Tibial nerve (tissue), 4 donors: ENCODE data around the gene RTCA. TPM values are rescaled to one million over a fixed set of nuclear protein-coding genes. Genes with fewer than 3 reads are reported as not detected.
A peak's percentile ranks its signal among the peaks of the same experiment; 100 is the strongest.

Experiments used
- DNase-seq, 2 donors: peaks; one replicate each; pipeline ENCODE4 v3.0.0-alpha.2; 2019; ENCODE audit warnings: low spot score in 2 of 2
- H3K27ac ChIP-seq, 4 donors: fragments of 200-600 bp; sonication (generic) in 3 of 4; one replicate each; pipeline ENCODE4 v1.5.1; 2017 to 2019; ENCODE audit warnings: mild to moderate bottlenecking in 1 of 4
- H3K27me3 ChIP-seq, 2 donors: fragments of 200-600 bp; sonication (generic) in 1 of 2; one replicate each; pipeline versions ENCODE4 v1.5.1 to v1.6.0; 2017 to 2019
- H3K36me3 ChIP-seq, 3 donors: fragments of 200-600 bp; sonication (generic); one replicate each; pipeline ENCODE4 v1.5.1; 2018 to 2019
- H3K4me1 ChIP-seq, 4 donors: fragments of 200-600 bp; sonication (generic) in 3 of 4; one replicate each; pipeline ENCODE4 v1.5.1; 2017 to 2019
- H3K4me3 ChIP-seq, 4 donors: fragments of 200-600 bp; sonication (generic) in 3 of 4; one replicate each; pipeline ENCODE4 v1.5.1; 2017 to 2019; ENCODE audit warnings: mild to moderate bottlenecking in 1 of 4, moderate library complexity in 1 of 4
- H3K9me3 ChIP-seq, 4 donors: fragments of 200-600 bp; sonication (generic) in 3 of 4; one replicate each; pipeline ENCODE4 v1.5.1; 2017 to 2019
- EP300 ChIP-seq, 2 donors: sonication (generic); formaldehyde crosslinking; IDR thresholded peaks; one replicate each; pipeline ENCODE4 v1.6.1; 2017; ENCODE audit warnings: antibody characterized with exemption in 2 of 2, mild to moderate bottlenecking in 1 of 2
- POLR2A ChIP-seq, 2 donors: fragments of 450-650 bp; IDR thresholded peaks; one replicate each; pipeline ENCODE4 v1.6.1; 2017; ENCODE audit warnings: antibody characterized with exemption in 2 of 2, mild to moderate bottlenecking in 2 of 2, moderate library complexity in 2 of 2
- WGBS, 2 donors: methylation state at CpG; one replicate each; pipeline ENCODE4 v1.1.5; 2018; 5-methylcytosine and 5-hydroxymethylcytosine counted together
- total RNA-seq, 4 donors: library from RNA; depleted of rRNA; stranded (reverse); fragments of >200 nt; gene quantifications; one replicate each; pipeline ENCODE4 v1.1.0, GENCODE V29; 2016
- TF ChIP-seq, protein P1 (sequence below), 5 experiments: fragments of 200-600 bp in 3 of 5; fragments of 450-650 bp in 2 of 5; sonication (generic) in 3 of 5; IDR thresholded peaks; one replicate each; pipeline ENCODE4 v1.5.1; 2016 to 2019; ENCODE audit warnings: antibody characterized with exemption in 5 of 5, mild to moderate bottlenecking in 3 of 5, moderate library complexity in 2 of 5

RTCA gene
- total RNA-seq, 4 donors from 2014 or later, result 21.9 to 30.6 (median 23.2) TPM

DNA sequence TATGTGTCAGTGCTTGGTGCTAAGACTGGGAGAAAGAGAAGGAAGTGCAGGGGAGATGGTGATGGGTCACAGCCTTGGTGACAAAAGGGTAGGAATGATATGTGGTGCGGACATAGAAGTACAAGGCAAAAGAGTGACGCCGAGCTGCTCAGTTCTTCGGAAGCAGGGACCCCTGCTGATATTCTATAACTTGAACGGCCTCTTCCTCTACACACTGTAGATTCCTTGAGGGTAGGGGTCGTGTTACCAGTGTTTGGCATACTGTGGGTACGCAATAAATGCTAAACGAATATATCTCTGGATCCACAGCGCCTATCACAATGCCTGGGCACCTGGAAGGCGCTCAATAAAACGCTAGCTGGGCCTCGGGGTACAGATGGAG is 16.9 kb upstream of the RTCA start:
- DNase-seq, result no peak
- Histone ChIP-seq H3K4me1 (peaks cover 0 to 40% (median 9%) of the 10 kb centered on the region in 4 donors), H3K27me3 (no peaks in the 10 kb centered on the region), H3K4me3 (peak overlapping the region; percentile 77 to 98 (median 87)), H3K36me3 (peaks cover 0 to 14% (median 0%) of the 10 kb centered on the region in 3 donors), H3K9me3 (no peaks in the 10 kb centered on the region), H3K27ac (peak overlapping the region; percentile 85 to 97 (median 95))
- TF ChIP-seq EP300 (IDR thresholded peaks at IDR 0.05) (no peak), POLR2A (IDR thresholded peaks at IDR 0.05) (no peak)
- TF ChIP-seq, protein P1, sequence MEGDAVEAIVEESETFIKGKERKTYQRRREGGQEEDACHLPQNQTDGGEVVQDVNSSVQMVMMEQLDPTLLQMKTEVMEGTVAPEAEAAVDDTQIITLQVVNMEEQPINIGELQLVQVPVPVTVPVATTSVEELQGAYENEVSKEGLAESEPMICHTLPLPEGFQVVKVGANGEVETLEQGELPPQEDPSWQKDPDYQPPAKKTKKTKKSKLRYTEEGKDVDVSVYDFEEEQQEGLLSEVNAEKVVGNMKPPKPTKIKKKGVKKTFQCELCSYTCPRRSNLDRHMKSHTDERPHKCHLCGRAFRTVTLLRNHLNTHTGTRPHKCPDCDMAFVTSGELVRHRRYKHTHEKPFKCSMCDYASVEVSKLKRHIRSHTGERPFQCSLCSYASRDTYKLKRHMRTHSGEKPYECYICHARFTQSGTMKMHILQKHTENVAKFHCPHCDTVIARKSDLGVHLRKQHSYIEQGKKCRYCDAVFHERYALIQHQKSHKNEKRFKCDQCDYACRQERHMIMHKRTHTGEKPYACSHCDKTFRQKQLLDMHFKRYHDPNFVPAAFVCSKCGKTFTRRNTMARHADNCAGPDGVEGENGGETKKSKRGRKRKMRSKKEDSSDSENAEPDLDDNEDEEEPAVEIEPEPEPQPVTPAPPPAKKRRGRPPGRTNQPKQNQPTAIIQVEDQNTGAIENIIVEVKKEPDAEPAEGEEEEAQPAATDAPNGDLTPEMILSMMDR (IDR thresholded peaks at IDR 0.05), result no peak
- 2% methylated on average over 12 of the region's 12 CpGs for WGBS, 2 donors

DNA sequence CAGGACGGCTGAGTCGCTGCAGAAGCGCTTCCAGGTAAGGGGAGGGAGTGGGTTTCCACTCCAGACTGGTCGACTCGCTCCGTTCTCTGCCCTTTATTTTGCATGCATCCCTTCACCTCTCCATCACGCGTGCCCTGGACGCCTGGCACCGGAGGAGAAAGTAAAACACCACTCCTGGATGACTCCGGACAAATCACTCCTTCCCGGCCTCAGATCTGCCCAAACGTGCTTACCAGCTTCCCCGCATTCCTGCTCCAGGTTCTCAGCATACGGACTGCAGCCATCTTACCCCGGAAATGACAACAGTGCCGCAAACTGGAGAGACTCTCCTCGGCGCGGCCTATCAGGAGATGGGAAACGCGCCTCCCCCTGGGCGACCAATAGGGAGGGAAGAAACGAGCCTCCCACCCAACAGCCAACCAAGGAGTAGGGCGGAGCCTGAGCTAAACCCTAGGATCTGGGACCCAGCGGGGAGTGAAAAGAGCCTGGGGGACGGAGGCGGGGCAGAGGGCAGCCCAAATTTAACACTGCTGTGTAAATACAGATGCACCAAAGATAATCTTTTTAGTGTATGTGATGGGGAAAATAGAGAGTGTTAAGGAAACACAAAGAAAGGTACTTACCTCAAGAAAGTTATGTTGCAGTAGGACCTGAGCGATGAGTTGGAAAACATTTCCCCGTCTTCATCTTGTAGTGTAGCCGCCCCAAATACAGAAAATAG is 16.3 kb upstream of the RTCA start, which contains the start of gene DBT:
Gene DBT (minus strand): TSS at position 298 of the 721 bp plus-strand sequence. CDS start 14 bp downstream, at position 284.
- TF ChIP-seq, protein P1 (IDR thresholded peaks at IDR 0.05), result peak in 2 of 5 experiments; percentile 10 to 34
- TF ChIP-seq EP300 (IDR thresholded peaks at IDR 0.05), result peak; percentile 59 to 97
- TF ChIP-seq POLR2A (IDR thresholded peaks at IDR 0.05), result peak; percentile 80 to 91
- Histone ChIP-seq H3K4me3 (peak within 1 kb of the TSS; percentile 77 to 98 (median 87)), H3K27ac (peak within 1 kb of the TSS; percentile 85 to 97 (median 95)), H3K36me3 (peaks cover 0 to 14% (median 0%) of the 10 kb centered on the region in 3 donors), H3K4me1 (peaks cover 0 to 35% (median 9%) of the 10 kb centered on the region in 4 donors), H3K27me3 (no peaks in the 10 kb centered on the region), H3K9me3 (no peaks in the 10 kb centered on the region)
- DNase-seq, result peak; percentile 91 to 96
- 1% methylated on average over 28 to 31 of the region's 31 CpGs for WGBS, 2 donors

DNA sequence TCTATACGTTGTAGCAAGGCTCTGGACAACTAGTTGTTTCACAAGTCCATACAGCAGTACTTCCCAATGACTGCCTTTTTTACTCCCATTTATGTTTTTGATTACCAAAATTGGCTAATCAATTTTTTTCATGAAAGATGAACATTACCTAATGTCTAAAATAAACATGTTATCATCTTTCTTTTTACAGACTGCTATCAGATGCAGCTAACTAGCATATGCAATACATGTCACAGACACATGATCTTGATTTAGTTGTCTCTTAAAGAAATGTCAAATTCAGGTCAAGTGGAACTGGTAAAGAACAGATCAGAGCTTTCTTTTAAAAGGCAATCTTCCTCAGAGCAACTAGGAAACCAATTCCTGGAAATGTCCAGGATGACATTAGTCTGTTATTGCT is 15.8 kb upstream of the RTCA start:
- Histone ChIP-seq H3K27ac (peak overlapping the region; percentile 85 to 97 (median 95)), H3K27me3 (no peaks in the 10 kb centered on the region), H3K36me3 (peaks cover 0 to 14% (median 0%) of the 10 kb centered on the region in 3 donors), H3K9me3 (no peaks in the 10 kb centered on the region), H3K4me3 (peak overlapping the region; percentile 77 to 98 (median 87)), H3K4me1 (peaks cover 0 to 29% (median 9%) of the 10 kb centered on the region in 4 donors)
- 0% methylated on average over 1 of the region's 1 CpG for WGBS, 2 donors
- no peak for DNase-seq
- TF ChIP-seq POLR2A (IDR thresholded peaks at IDR 0.05), result no peak
- TF ChIP-seq, protein P1 (IDR thresholded peaks at IDR 0.05), result no peak
- no peak for TF ChIP-seq EP300 (IDR thresholded peaks at IDR 0.05)

DNA sequence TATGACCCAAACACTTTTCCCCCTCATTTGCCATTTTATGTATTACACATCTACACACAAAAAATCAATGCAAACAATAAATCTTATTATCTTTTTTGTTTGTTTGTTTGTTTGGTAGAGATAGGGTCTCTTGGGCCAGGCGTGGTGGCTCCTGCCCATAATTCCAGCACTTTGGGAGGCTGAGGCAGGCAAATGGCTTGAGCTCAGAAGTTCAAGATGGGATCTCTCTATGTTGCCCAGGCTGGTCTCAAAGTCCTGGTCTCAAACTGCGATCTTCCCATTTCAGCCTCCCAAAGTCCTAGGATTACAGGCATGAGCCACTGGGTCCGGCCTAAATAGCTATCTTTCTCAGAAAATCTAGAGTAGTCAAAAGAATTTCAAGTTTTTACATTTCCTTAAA is 15.2 kb upstream of the RTCA start:
- TF ChIP-seq EP300 (IDR thresholded peaks at IDR 0.05) (no peak), POLR2A (IDR thresholded peaks at IDR 0.05) (no peak)
- TF ChIP-seq, protein P1 (IDR thresholded peaks at IDR 0.05), result no peak
- no peak for DNase-seq
- 93 to 98% methylated on average over 3 of the region's 3 CpGs for WGBS, 2 donors
- no peak overlapping the region for H3K4me3 ChIP-seq
- peaks cover 0 to 24% (median 9%) of the 10 kb centered on the region in 4 donors for H3K4me1 ChIP-seq
- peaks cover 0 to 9% (median 0%) of the 10 kb centered on the region in 3 donors for H3K36me3 ChIP-seq
- no peaks in the 10 kb centered on the region for H3K27me3 ChIP-seq
- no peaks in the 10 kb centered on the region for H3K9me3 ChIP-seq
- H3K27ac ChIP-seq, result peak overlapping the region in 1 of 4 donors; percentile 97

DNA sequence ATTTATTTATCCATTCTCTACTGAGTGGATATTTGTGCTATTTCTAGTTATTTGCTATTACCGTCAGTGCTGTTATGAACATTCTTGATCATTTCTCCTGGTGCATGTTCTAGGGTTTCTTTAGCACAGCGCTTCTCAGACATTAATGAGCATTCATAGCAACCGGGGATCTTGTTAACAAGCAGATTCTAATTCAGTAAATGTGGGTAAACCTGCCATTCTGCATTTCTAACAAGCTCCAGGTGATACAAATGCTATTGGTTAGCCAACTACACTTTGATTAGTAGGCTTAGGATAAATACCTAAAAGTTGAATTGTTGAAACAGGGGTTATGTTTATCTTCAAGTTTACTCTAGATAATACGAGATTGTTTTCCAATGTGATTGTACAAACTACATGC is 13.1 kb upstream of the RTCA start:
- no peaks in the 10 kb centered on the region for H3K9me3 ChIP-seq
- no peaks in the 10 kb centered on the region for H3K36me3 ChIP-seq
- 74 to 81% methylated on average over 4 of the region's 4 CpGs for WGBS, 2 donors
- TF ChIP-seq, protein P1 (IDR thresholded peaks at IDR 0.05), result no peak
- TF ChIP-seq POLR2A (IDR thresholded peaks at IDR 0.05) (no peak), EP300 (IDR thresholded peaks at IDR 0.05) (no peak)
- H3K4me1 ChIP-seq, result peaks cover 0 to 17% (median 9%) of the 10 kb centered on the region in 4 donors
- no peak for DNase-seq
- H3K27me3 ChIP-seq, result no peaks in the 10 kb centered on the region
- H3K27ac ChIP-seq, result no peak overlapping the region
- H3K4me3 ChIP-seq, result no peak overlapping the region
